Upper lobe of left lung (tissue), 4 donors: Measurements from ENCODE around the gene MON2.

Experiments used
- CTCF ChIP-seq, 6 experiments: fragments of 450-650 bp in 4 of 6; fragments of 200-600 bp in 2 of 6; sonication (generic) in 2 of 6; IDR thresholded peaks; one replicate each; pipeline ENCODE4 v1.5.1; 2016 to 2019; ENCODE audit warnings: antibody characterized with exemption in 6 of 6
- EP300 ChIP-seq, 4 donors: sonication (generic); formaldehyde crosslinking; IDR thresholded peaks; one replicate each; pipeline ENCODE4 v1.5.1; 2017; ENCODE audit warnings: antibody characterized with exemption in 4 of 4, control low read depth in 2 of 4
- POLR2A ChIP-seq, 4 donors: fragments of 450-650 bp; IDR thresholded peaks; one replicate each; pipeline ENCODE4 v1.5.1; 2016 to 2017; ENCODE audit warnings: antibody characterized with exemption in 4 of 4, mild to moderate bottlenecking in 2 of 4
- POLR2AphosphoS5 ChIP-seq, 2 donors: sonication (generic); formaldehyde crosslinking; IDR thresholded peaks; one replicate each; pipeline ENCODE4 v1.5.1; 2017; ENCODE audit warnings: antibody characterized with exemption in 2 of 2

- TF ChIP-seq CTCF (IDR thresholded peaks at IDR 0.05) (no peak), EP300 (IDR thresholded peaks at IDR 0.05) (no peak), POLR2AphosphoS5 (IDR thresholded peaks at IDR 0.05) (no peak), POLR2A (IDR thresholded peaks at IDR 0.05) (no peak)
Observed at GRCh38 chr12:62434494-62435302, 31.9 kb upstream of the MON2 start.
